ENCODE results near the gene MRPL4.
"Not testable (repeated sequence)": the region's sequence is repeated elsewhere in the genome, so short reads cannot be mapped to it uniquely, and the experiment has no call there.

GRCh38 chr19:10282043-10282442, 30.0 kb downstream of the MRPL4 start:
- TF ChIP-seq CTCF (IDR thresholded peaks at IDR 0.05; ENCODE audit: poor library complexity); EZH2 (IDR thresholded peaks at IDR 0.05; ENCODE audit: borderline replicate concordance): not testable (repeated sequence)

Measured in hepatocyte (in vitro differentiated cells).